ENCODE measurements around the gene USP51.
A peak's percentile ranks its signal among the peaks of the same experiment; 100 is the strongest.
"Not testable (repeated sequence)": the region's sequence is repeated elsewhere in the genome, so short reads cannot be mapped to it uniquely, and the experiment has no call there.

Gene USP51

GRCh38 chrX:55489314-55490009, at the start of gene USP51:
Gene USP51 (minus strand): TSS chrX:55489848. CDS start chrX:55488939, 909 bp downstream.
- DNase-seq (ENCODE audit: low read depth), result no peak

DNA sequence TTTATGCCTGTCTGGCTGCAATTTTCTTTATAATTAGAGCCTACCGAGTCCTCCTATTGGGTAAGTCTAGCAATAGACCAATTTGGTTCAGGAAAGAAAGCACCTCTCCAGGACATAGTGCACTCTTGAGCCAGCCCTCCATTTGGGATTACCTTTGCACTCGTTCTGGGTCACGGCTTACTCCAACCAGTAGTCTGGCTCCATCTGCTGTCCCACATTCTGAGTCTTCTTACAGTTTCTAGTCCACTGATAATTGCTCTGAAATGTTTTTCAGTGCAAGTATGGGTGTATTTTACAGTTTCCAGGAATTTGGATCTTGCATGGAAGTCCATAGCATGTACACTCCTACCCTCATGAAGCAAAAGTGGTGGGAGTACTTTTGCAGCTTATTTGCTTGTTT, 34.8 kb upstream of the USP51 start:
- no peak for DNase-seq (ENCODE audit: low read depth)

- DNase-seq (ENCODE audit: low read depth), result no peak
Measured at GRCh38 chrX:55523356-55523755, 33.7 kb upstream of the USP51 start.

DNA sequence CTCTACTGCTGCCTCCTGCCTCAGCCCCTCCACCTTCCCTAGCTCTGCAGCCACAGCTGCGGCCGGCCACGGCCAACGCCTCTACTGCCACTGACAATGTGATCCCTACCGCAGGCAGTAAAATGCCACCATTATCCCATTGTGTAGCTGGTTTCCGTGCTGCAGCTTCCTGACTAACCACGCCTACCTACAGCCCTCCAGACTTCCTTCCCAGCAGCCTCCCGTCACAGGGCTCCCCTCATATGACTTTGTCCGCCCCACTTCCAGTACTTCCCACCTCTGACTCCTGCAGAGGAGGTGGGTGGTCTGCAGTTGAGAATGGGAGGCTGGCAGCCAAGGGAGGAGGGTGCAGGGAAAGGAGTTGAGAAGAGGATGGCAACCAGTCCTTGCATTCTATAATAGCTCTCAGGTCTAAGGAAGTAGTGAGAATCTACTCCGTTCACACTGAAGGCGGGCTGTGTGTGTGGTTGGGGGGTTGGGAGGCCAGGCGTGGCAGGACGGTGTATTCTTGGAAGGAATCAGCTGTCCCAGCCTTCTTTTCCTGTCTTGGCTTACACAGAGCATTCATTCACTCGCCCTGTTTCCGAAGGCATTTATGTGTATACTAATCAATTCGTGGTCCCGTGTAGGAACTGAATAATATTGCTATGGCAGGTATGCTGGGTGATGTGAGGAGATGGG, 33.1 kb upstream of the USP51 start:
- no peak for DNase-seq (ENCODE audit: low read depth)

DNA sequence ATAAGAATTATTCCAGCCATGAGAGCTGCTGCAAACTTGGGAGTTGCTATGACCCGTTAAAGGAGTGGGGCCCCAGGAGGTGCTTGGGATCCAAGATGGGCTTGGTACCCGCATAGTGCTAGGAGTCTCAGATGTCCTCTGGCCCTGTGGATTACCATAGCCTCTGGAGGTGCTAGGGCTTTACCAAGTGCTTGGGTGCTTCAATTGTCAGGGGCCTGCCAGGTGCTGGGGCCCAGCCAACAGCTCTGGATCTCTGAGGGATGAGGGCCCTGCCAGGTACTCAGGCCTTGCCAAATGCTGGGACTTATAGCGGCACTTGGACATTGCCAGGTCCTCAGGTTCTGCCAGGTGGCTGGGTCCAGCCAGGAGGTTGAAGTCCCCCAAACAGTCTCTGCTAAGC, 32.0 kb upstream of the USP51 start:
- DNase-seq (ENCODE audit: low read depth), result no peak

DNA sequence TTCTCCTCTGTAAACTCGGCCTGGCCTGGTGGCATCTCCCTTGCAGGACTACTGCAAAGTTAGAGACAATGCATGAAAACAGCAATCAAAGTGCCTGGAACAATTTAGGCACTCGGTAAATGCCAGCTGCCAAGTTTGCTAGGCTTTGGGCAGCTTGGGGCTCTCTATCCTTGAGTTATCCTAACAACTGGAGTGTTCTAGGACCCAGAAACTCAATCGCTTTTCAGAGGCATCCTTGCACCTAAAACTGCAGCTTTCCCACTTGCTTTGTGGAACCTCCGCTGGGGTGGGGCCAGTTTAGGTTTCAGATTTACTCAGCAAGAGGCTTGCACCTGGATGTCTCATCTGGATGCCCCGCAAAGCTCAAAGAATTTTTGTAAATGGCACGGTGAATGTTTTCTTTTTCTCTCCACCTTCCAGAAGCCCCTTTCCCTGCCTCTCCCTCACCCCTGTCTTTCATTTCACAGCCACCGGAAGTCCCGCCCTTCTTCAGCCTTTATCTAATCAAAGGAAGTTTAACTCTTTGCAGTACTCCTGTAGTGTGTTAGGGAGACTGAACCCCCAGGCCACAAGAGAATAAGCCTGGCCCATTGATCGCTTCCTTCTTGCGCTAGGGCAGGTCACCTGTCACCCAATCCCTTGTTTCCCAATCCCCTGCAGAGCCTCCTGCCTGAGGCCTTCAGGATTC, 27.3 kb upstream of the USP51 start:
- DNase-seq (ENCODE audit: low read depth), result not testable (repeated sequence)

DNA sequence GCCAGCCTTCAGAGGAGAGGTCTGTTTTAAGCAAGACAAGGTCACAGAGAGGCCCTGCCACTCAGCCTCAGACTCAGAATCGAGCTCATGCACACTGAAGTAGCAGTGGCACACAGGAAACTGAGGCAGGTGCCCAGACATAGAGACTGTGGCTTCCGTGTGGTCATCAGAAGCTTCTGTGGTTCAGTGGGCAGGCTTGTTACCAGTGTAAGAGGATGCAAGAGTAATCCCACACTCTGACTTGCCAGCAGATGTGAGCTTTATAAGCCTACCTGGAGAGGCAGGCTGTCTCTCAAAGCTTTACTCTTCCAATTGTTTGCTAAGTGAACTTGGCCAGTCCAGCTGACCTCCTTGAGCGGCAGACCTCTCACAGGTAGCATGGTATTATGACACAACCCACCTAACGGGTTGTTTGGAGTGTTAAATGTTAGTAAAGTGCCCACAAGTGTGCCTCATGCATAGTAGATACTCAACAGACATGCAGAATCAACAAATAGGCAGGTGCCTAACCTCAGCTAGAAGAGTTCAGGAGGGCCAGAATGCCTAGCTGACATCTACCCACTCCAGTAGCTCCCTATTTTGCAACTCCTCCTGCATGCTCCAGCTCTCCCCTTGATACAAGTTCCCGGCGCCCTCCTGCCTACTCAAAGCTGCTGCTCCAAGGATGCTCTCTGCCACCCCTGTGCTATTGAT, 23.5 kb upstream of the USP51 start:
- not testable (repeated sequence) for DNase-seq (ENCODE audit: low read depth)

DNA sequence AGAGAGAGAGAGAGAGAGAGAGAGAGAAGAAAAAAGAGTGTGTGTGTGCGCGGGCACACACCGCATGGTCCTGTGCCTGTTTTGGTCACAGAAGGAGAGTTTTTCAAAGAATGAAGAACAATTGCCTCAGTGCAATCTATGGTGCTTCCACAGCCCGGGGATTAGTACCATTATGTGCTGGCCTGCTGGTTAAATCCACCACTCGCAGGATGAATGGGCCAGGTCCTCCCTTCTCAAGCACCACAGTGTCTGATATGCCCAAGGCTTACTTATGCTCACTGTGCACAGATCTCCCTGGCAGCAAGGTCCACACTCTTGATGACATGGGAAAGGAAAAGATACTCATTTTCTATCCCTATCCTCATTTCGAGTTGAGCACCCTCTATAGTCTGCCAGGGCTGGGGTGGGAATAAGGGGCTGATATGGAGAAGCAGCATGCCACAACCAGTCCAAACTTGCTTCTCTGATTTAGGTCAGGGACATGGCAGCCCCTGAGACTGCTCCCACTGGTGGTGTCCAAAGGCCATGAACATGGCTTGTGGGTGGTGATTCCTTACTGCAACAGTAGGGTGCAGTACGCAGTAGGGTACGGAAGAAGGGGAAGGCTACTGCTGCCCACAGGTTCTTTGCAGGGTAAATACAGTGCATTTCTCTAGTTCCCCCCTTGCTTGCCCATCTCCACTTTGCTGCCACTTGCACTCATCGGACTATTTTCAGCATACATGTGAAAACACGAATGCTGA, 18.9 kb upstream of the USP51 start:
- not testable (repeated sequence) for DNase-seq (ENCODE audit: low read depth)

GRCh38 chrX:55507699-55508098, 18.1 kb upstream of the USP51 start:
- DNase-seq (ENCODE audit: low read depth), result not testable (repeated sequence)

GRCh38 chrX:55507010-55507409, 17.4 kb upstream of the USP51 start:
- not testable (repeated sequence) for DNase-seq (ENCODE audit: low read depth)

GRCh38 chrX:55490974-55491373, 1.3 kb upstream of the USP51 start:
- no peak for DNase-seq (ENCODE audit: low read depth)

DNA sequence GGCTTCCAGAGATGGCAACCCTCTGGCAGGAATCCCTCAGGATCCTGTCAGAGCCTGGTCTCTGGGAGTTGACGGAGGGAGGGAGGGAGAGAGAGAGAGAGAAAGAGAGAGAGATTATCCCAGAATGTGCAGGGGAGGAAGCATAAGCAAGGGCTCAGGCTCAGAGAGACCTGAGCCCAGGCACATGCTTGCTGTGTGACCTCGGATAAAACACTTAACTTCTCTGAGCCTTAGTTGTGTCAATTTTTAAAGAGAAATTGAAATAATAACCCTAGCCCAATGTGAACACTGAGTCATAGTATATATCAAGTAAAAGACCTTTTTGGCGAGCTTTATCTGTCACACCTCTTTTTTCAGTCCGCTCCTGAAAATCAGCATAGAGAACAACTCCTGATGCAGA, 473 bp upstream of the USP51 start:
- DNase-seq (ENCODE audit: low read depth), result no peak

GRCh38 chrX:55488593-55489313, 895 bp downstream of the USP51 start:
- DNase-seq (ENCODE audit: low read depth), result peak; percentile 36

GRCh38 chrX:55488006-55488592, 1.5 kb downstream of the USP51 start:
- DNase-seq (ENCODE audit: low read depth), result no peak

- DNase-seq (ENCODE audit: low read depth), result no peak
Measured at GRCh38 chrX:55487143-55487542, 2.5 kb downstream of the USP51 start.

GRCh38 chrX:55486736-55487135, 2.9 kb downstream of the USP51 start:
- no peak for DNase-seq (ENCODE audit: low read depth)

DNA sequence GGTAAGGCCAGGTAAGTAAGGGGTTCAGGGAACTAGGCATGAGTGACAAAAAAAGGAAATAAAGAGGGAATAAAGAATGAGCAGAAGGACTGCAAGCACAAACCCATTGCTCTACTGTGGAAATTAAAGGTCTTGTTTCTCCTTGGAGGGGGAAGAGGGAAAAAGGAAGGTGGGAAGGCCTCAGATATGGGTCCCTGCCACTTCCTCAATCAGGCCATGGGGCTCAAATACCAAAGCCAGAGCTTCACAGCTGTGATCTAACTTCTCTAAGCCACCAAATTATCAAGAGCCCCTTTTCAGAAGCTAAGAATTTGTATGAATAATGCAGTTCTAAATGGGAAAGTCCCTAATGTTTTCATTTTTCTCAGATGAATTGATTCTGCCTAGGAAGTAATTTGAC, 4.7 kb downstream of the USP51 start:
- no peak for DNase-seq (ENCODE audit: low read depth)

GRCh38 chrX:55480390-55481062, 9.1 kb downstream of the USP51 start:
- DNase-seq (ENCODE audit: low read depth), result no peak

DNA sequence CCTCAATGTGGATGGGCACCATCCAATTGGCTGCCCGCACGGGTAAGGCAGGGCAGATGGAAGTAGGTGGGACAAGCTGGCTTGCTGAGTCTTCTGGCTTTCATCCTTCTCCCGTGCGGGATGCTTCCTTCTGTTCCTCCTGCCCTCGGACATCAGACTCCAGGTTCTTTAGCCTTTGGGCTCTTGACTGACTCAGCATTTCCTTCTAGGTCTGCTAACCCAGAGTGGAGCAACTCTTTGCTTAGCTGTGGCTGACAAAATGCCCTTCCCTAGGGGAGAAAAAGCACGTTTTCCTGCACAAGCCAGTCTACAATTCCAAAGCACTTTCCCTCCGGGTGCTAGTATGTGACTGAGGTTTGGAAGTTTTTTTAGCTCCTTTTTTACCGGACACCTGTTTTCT, 9.7 kb downstream of the USP51 start:
- DNase-seq (ENCODE audit: low read depth), result not testable (repeated sequence)

DNA sequence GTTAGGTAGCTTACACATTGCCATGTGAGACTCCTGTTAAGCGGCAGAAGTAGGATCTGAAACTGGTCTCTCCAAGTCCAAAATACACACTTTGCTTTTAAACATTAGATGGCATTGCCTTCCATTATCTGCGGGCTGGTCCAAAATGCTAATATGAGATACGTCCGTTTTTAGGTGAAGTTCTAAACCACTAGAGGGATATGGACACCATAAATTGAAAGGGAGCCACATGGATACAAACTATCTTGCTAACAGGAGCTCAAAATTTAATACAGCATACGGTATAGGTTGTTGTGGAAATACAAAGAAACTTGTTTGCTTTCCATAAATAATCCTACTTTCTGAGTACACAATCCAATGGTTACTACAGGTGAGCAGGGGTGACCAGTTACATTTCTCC, 23.9 kb downstream of the USP51 start:
- DNase-seq (ENCODE audit: low read depth), result not testable (repeated sequence)

Data from activated T-cell treated with anti-CD3 and anti-CD28 coated beads for 24 hours (primary cell).